H9 (cell line): Measurements from ENCODE around the gene TOR1B. TPM values are rescaled to one million over a fixed set of nuclear protein-coding genes. Genes with fewer than 3 reads are reported as not detected.

Experiments
- DNase-seq: peaks from one replicate; pipeline ENCODE4 v3.0.0-alpha.2; 2017
- H2AFZ ChIP-seq: one replicate; pipeline ENCODE4 v1.6.1; 2013; ENCODE audit warnings: mild to moderate bottlenecking, low read length, control low read depth, moderate library complexity
- H2AK5ac ChIP-seq: 2 replicates; pipeline ENCODE4 v1.6.1; 2013; ENCODE audit warnings: low read length, control low read depth, mixed read lengths; ENCODE audit not compliant: insufficient read length
- H2BK120ac ChIP-seq: one replicate; pipeline ENCODE4 v1.6.1; 2013; ENCODE audit warnings: low read depth, mild to moderate bottlenecking, low read length, control low read depth, inconsistent platforms; ENCODE audit not compliant: poor library complexity, severe bottlenecking
- H2BK12ac ChIP-seq: 2 replicates; pipeline ENCODE4 v1.6.1; 2013; ENCODE audit warnings: low read length, control low read depth, mixed read lengths, low read depth; ENCODE audit not compliant: insufficient read length
- H2BK15ac ChIP-seq: 2 replicates; pipeline ENCODE4 v1.6.1; 2013; ENCODE audit warnings: low read depth, low read length, control low read depth
- H2BK20ac ChIP-seq: one replicate; pipeline ENCODE4 v1.6.1; 2013; ENCODE audit warnings: low read depth, mild to moderate bottlenecking, low read length, control low read depth, inconsistent platforms; ENCODE audit not compliant: poor library complexity, severe bottlenecking
- H2BK5ac ChIP-seq: 2 replicates; pipeline ENCODE4 v1.6.1; 2013; ENCODE audit warnings: low read length, control low read depth, mixed read lengths; ENCODE audit not compliant: insufficient read length
- H3K14ac ChIP-seq: 2 replicates; pipeline ENCODE4 v1.6.1; 2013; ENCODE audit warnings: low read length, control low read depth; ENCODE audit not compliant: insufficient read depth
- H3K18ac ChIP-seq: 2 replicates; pipeline ENCODE4 v1.6.1; 2013; ENCODE audit warnings: low read depth, mild to moderate bottlenecking, mixed read lengths, low read length, control low read depth; ENCODE audit not compliant: insufficient read length
- H3K23ac ChIP-seq: 2 replicates; pipeline ENCODE4 v1.6.1; 2013; ENCODE audit warnings: low read length, control low read depth, mixed read lengths, low read depth; ENCODE audit not compliant: insufficient read length
- H3K23me2 ChIP-seq: 2 replicates; pipeline ENCODE4 v1.6.1; 2013; ENCODE audit warnings: low read depth, mild to moderate bottlenecking, mixed read lengths, low read length, control low read depth; ENCODE audit not compliant: insufficient read length, poor library complexity, severe bottlenecking
- H3K27ac ChIP-seq: 2 replicates; pipeline ENCODE4 v1.5.1; 2013; ENCODE audit warnings: low read length, control low read depth, mixed read lengths, low read depth; ENCODE audit not compliant: insufficient read length
- H3K27me3 ChIP-seq: 2 replicates; pipeline ENCODE4 v1.6.1; 2013; ENCODE audit warnings: low read length, control low read depth, inconsistent platforms; ENCODE audit not compliant: insufficient read depth
- H3K4ac ChIP-seq: 2 replicates; pipeline ENCODE4 v1.6.1; 2013; ENCODE audit warnings: low read depth, mild to moderate bottlenecking, control low read depth, inconsistent platforms, low read length, moderate library complexity
- H3K4me1 ChIP-seq: 2 replicates; pipeline ENCODE4 v1.6.1; 2013; ENCODE audit warnings: low read length, control low read depth, inconsistent platforms; ENCODE audit not compliant: insufficient read depth
- H3K4me2 ChIP-seq: 2 replicates; pipeline ENCODE4 v1.6.1; 2013; ENCODE audit warnings: low read length, control low read depth, mixed read lengths; ENCODE audit not compliant: insufficient read length, insufficient read depth
- H3K56ac ChIP-seq: 2 replicates; pipeline ENCODE4 v1.6.1; 2013; ENCODE audit warnings: low read depth, mild to moderate bottlenecking, mixed read lengths, low read length, control low read depth; ENCODE audit not compliant: insufficient read length
- H3K79me1 ChIP-seq: 2 replicates; pipeline ENCODE4 v1.6.1; 2013; ENCODE audit warnings: low read depth, mild to moderate bottlenecking, moderate library complexity, low read length, control low read depth, inconsistent platforms; ENCODE audit not compliant: insufficient read depth, poor library complexity, severe bottlenecking
- H3K79me2 ChIP-seq: 2 replicates; pipeline ENCODE4 v1.6.1; 2013; ENCODE audit warnings: low read length, control low read depth, inconsistent platforms; ENCODE audit not compliant: insufficient read depth
- H3K9ac ChIP-seq: 2 replicates; pipeline ENCODE4 v1.6.1; 2013; ENCODE audit warnings: low read length, control low read depth, mixed read lengths; ENCODE audit not compliant: insufficient read length; ENCODE audit errors: extremely low read depth
- H3K9me3 ChIP-seq: one replicate; pipeline ENCODE4 v1.6.1; 2013; ENCODE audit warnings: low read depth, low read length, inconsistent platforms; ENCODE audit not compliant: control insufficient read depth
- H3T11ph ChIP-seq: one replicate; pipeline ENCODE4 v1.6.1; 2013; ENCODE audit warnings: mild to moderate bottlenecking, low read length, control low read depth, inconsistent platforms
- H4K20me1 ChIP-seq: one replicate; pipeline ENCODE4 v1.6.1; 2013; ENCODE audit not compliant: control insufficient read depth, insufficient read length, insufficient read depth
- H4K5ac ChIP-seq: 2 replicates; pipeline ENCODE4 v1.6.1; 2013; ENCODE audit warnings: low read depth, mild to moderate bottlenecking, mixed read lengths, low read length, control low read depth; ENCODE audit not compliant: insufficient read length
- H4K8ac ChIP-seq: replicated peaks from 2 replicates; pipeline ENCODE4 v1.6.1; 2013; ENCODE audit warnings: low read length, control low read depth, mixed read lengths, low read depth; ENCODE audit not compliant: insufficient read length
- H4K91ac ChIP-seq: 2 replicates; pipeline ENCODE4 v1.6.1; 2013; ENCODE audit warnings: low read depth, mild to moderate bottlenecking, moderate library complexity, mixed read lengths, low read length, control low read depth; ENCODE audit not compliant: insufficient read length
- H3K27ac Mint-ChIP-seq, 3 experiments: 2 replicates in 2 of 3; 3 replicates in 1 of 3; pipeline ENCODE4 v1.8.0; 2020 to 2021; ENCODE audit warnings: mixed read lengths in 3 of 3, mild to moderate bottlenecking in 1 of 3, moderate library complexity in 1 of 3
- H3K27me3 Mint-ChIP-seq: 2 replicates; pipeline ENCODE4 v1.8.0; 2021; ENCODE audit warnings: low read depth, mild to moderate bottlenecking, moderate library complexity, mixed read lengths
- H3K36me3 Mint-ChIP-seq, 3 experiments: 2 replicates in 2 of 3; 3 replicates in 1 of 3; pipeline ENCODE4 v1.8.0; 2020 to 2021; ENCODE audit warnings: low read depth in 3 of 3, mixed read lengths in 3 of 3; ENCODE audit not compliant: insufficient read depth in 1 of 3
- H3K4me1 Mint-ChIP-seq, 2 experiments: 2 replicates each; pipeline ENCODE4 v1.8.0; 2020; ENCODE audit warnings: mixed read lengths in 2 of 2
- H3K4me3 Mint-ChIP-seq, 2 experiments: 2 replicates in 1 of 2; 3 replicates in 1 of 2; pipeline ENCODE4 v1.8.0; 2020 to 2021; ENCODE audit warnings: mild to moderate bottlenecking in 2 of 2, mixed read lengths in 2 of 2, moderate library complexity in 1 of 2
- H3K9me3 Mint-ChIP-seq, 2 experiments: 2 replicates in 1 of 2; 3 replicates in 1 of 2; pipeline ENCODE4 v1.8.0; 2020; ENCODE audit warnings: mild to moderate bottlenecking in 2 of 2, mixed read lengths in 2 of 2, moderate library complexity in 1 of 2
- WGBS: extraction: QIAGEN DNeasy Blood & Tissue Kit; methylation state at CpG from one replicate; pipeline ENCODE4 v1.1.7; 2013; ENCODE audit warnings: missing lambda C conversion rate, low lambda C conversion rate, mixed read lengths; ENCODE audit not compliant: insufficient read length; ENCODE audit errors: extremely low coverage; 5-methylcytosine and 5-hydroxymethylcytosine counted together
- total RNA-seq: library from RNA; stranded (reverse); gene quantifications from 2 replicates; pipeline ENCODE4 v1.2.1, GENCODE V29; 2021
- TF ChIP-seq, protein P1 (sequence below): fragments of 200-600 bp; sonication (generic); conservative IDR thresholded peaks from 3 replicates; pipeline ENCODE4 v1.8.0; 2021; ENCODE audit warnings: antibody characterized with exemption, mild to moderate bottlenecking

TOR1B gene
- total RNA-seq, 1 experiment from 2014 or later = 18.1 TPM

DNA sequence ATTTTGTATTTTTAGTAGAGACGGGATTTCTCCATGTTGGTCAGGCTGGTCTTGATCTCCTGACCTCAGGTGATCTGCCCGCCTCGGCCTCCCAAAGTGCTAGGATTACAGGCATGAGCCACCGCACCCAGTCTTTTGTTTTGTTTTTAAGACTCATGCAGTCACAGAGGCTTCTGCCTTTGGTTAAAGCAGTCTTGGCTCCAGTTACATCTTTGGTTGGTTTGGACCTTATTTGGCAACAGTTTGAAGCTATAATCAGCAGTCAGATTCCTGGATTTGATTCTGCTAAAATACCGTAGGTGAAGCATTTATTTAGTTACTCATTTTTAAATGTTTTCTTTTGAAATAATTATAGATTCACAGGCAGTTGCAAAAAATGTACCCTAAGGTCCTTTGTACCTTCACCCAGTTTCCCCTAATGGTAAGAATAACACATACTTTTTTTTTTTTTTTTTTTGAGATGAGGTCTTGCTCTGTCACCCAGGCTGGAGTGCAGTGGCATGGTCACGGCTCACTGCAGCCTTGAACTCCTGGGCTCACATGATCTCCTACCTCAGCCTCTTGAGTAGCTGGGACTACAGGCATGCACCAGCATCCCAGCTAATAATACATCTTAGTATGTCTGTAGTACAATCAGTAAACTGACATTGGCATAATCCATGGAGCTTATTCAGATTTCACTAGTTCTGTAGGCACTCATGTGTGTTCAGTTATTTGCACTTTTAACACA is 48.0 kb downstream of the TOR1B start:
- no peak overlapping the region for H4K91ac ChIP-seq
- H3K27ac ChIP-seq = no peak overlapping the region
- DNase-seq = no peak
- no CpG with 5 or more reads among the region's 6 CpGs for WGBS
- no peak overlapping the region for H3K4me2 ChIP-seq
- H2BK15ac ChIP-seq = no peak overlapping the region
- H3K4ac ChIP-seq = no peak overlapping the region
- H3T11ph ChIP-seq = no peak overlapping the region
- no peaks in the 10 kb centered on the region for H3K4me1 ChIP-seq
- no peaks in the 10 kb centered on the region for H4K20me1 ChIP-seq
- H2AK5ac ChIP-seq = no peak overlapping the region
- no peak overlapping the region for H3K9ac ChIP-seq
- Mint-ChIP-seq H3K27ac (no peak overlapping the region), H3K9me3 (no peaks in the 10 kb centered on the region), H3K4me1 (no peaks in the 10 kb centered on the region), H3K4me3 (no peak overlapping the region), H3K27me3 (no peaks in the 10 kb centered on the region), H3K36me3 (peaks cover 0 to 45% (median 21%) of the 10 kb centered on the region in 3 experiments; a peak in 6 of 7 replicates)
- H3K18ac ChIP-seq = no peak overlapping the region
- H3K14ac ChIP-seq = no peak overlapping the region
- no peaks in the 10 kb centered on the region for H3K79me2 ChIP-seq
- H2BK5ac ChIP-seq = no peak overlapping the region
- no peaks in the 10 kb centered on the region for H3K9me3 ChIP-seq
- H3K23ac ChIP-seq = no peak overlapping the region
- H2BK12ac ChIP-seq = no peak overlapping the region
- no peak overlapping the region for H3K56ac ChIP-seq
- TF ChIP-seq, protein P1, sequence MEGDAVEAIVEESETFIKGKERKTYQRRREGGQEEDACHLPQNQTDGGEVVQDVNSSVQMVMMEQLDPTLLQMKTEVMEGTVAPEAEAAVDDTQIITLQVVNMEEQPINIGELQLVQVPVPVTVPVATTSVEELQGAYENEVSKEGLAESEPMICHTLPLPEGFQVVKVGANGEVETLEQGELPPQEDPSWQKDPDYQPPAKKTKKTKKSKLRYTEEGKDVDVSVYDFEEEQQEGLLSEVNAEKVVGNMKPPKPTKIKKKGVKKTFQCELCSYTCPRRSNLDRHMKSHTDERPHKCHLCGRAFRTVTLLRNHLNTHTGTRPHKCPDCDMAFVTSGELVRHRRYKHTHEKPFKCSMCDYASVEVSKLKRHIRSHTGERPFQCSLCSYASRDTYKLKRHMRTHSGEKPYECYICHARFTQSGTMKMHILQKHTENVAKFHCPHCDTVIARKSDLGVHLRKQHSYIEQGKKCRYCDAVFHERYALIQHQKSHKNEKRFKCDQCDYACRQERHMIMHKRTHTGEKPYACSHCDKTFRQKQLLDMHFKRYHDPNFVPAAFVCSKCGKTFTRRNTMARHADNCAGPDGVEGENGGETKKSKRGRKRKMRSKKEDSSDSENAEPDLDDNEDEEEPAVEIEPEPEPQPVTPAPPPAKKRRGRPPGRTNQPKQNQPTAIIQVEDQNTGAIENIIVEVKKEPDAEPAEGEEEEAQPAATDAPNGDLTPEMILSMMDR = no peak
- H3K79me1 ChIP-seq = no peaks in the 10 kb centered on the region
- no peak overlapping the region for H2BK120ac ChIP-seq
- H3K23me2 ChIP-seq = no peaks in the 10 kb centered on the region
- no peak overlapping the region for H4K5ac ChIP-seq
- H2BK20ac ChIP-seq = no peak overlapping the region
- H3K27me3 ChIP-seq = no peaks in the 10 kb centered on the region
- no peak overlapping the region for H4K8ac ChIP-seq
- no peak overlapping the region for H2AFZ ChIP-seq
